KMS-11 (cell line): ENCODE measurements around the gene PHACTR3.

Source experiments
- H2AFZ ChIP-seq: fragments of 200-600 bp; sonication (generic); 2 replicates; pipeline ENCODE4 v1.6.1; 2016; ENCODE audit warnings: antibody characterized with exemption, mixed run types, low read depth
- H3K27ac ChIP-seq: fragments of 200-600 bp; sonication (generic); 2 replicates; pipeline ENCODE4 v1.6.1; 2016; ENCODE audit warnings: mild to moderate bottlenecking, mixed run types
- H3K27me3 ChIP-seq: fragments of 200-600 bp; sonication (generic); 2 replicates; pipeline ENCODE4 v1.6.1; 2017; ENCODE audit warnings: mild to moderate bottlenecking, low read depth, mixed run types, moderate library complexity; ENCODE audit not compliant: insufficient read depth
- H3K36me3 ChIP-seq: fragments of 200-600 bp; sonication (generic); 2 replicates; pipeline ENCODE4 v1.6.1; 2017; ENCODE audit warnings: mild to moderate bottlenecking, mixed run types; ENCODE audit not compliant: insufficient read depth
- H3K4me1 ChIP-seq: fragments of 200-600 bp; sonication (generic); 2 replicates; pipeline ENCODE4 v1.6.1; 2016; ENCODE audit warnings: mild to moderate bottlenecking, low read depth, mixed run types; ENCODE audit not compliant: poor library complexity, severe bottlenecking
- H3K4me2 ChIP-seq: fragments of 200-600 bp; sonication (generic); 2 replicates; pipeline ENCODE4 v1.7.0; 2016; ENCODE audit warnings: mild to moderate bottlenecking, mixed run types
- H3K4me3 ChIP-seq: fragments of 200-600 bp; sonication (generic); IDR thresholded peaks from 2 replicates; pipeline ENCODE4 v1.6.1; 2017; ENCODE audit warnings: low read depth, low read length, mixed read lengths; ENCODE audit not compliant: insufficient read depth
- H3K79me2 ChIP-seq: fragments of 200-600 bp; sonication (generic); 2 replicates; pipeline ENCODE4 v1.6.1; 2016; ENCODE audit warnings: low read depth, mixed run types; ENCODE audit not compliant: insufficient read depth
- H3K9ac ChIP-seq: fragments of 200-600 bp; sonication (generic); 2 replicates; pipeline ENCODE4 v1.6.1; 2016; ENCODE audit warnings: mild to moderate bottlenecking, mixed run types
- H4K20me1 ChIP-seq: fragments of 200-600 bp; sonication (generic); 2 replicates; pipeline ENCODE4 v1.6.1; 2016; ENCODE audit warnings: mild to moderate bottlenecking, mixed run types; ENCODE audit not compliant: insufficient read depth
- CTCF ChIP-seq: fragments of 200-600 bp; sonication (generic); conservative IDR thresholded peaks from 2 replicates; pipeline ENCODE4 v1.6.1; 2017; ENCODE audit warnings: low read depth, mild to moderate bottlenecking, antibody characterized with exemption, low read length, moderate library complexity, mixed read lengths

PHACTR3 gene

GRCh38 chr20:59645271-59645670 is 40.9 kb downstream of the PHACTR3 start:
- TF ChIP-seq CTCF: no peak
- Histone ChIP-seq H3K79me2 (no peaks in the 10 kb centered on the region), H3K4me2 (no peak overlapping the region), H3K27me3 (no peaks in the 10 kb centered on the region), H4K20me1 (no peaks in the 10 kb centered on the region), H3K9ac (no peak overlapping the region), H3K4me3 (no peak overlapping the region), H3K36me3 (no peaks in the 10 kb centered on the region), H3K27ac (no peak overlapping the region), H2AFZ (no peak overlapping the region), H3K4me1 (no peaks in the 10 kb centered on the region)

GRCh38 chr20:59645761-59646171 is 41.4 kb downstream of the PHACTR3 start:
- no peaks in the 10 kb centered on the region for H3K4me1 ChIP-seq

GRCh38 chr20:59646487-59646886 is 42.1 kb downstream of the PHACTR3 start:
- Histone ChIP-seq H3K27me3 (no peaks in the 10 kb centered on the region), H3K79me2 (no peaks in the 10 kb centered on the region), H3K36me3 (no peaks in the 10 kb centered on the region), H3K27ac (no peak overlapping the region), H3K4me3 (no peak overlapping the region), H4K20me1 (no peaks in the 10 kb centered on the region), H2AFZ (no peak overlapping the region), H3K9ac (no peak overlapping the region), H3K4me2 (no peak overlapping the region), H3K4me1 (no peaks in the 10 kb centered on the region)
- no peak for TF ChIP-seq CTCF

More at GRCh38 chr20:59645761-59646171, 41.4 kb downstream of the PHACTR3 start:
- no peak overlapping the region for H2AFZ ChIP-seq
- no peak overlapping the region for H3K9ac ChIP-seq
- no peak for TF ChIP-seq CTCF
- no peaks in the 10 kb centered on the region for H3K27me3 ChIP-seq
- H3K27ac ChIP-seq: no peak overlapping the region
- no peak overlapping the region for H3K4me2 ChIP-seq
- H4K20me1 ChIP-seq: no peaks in the 10 kb centered on the region
- no peaks in the 10 kb centered on the region for H3K79me2 ChIP-seq
- H3K36me3 ChIP-seq: no peaks in the 10 kb centered on the region
- H3K4me3 ChIP-seq: no peak overlapping the region

- no peak overlapping the region for H2AFZ ChIP-seq
- H3K36me3 ChIP-seq: no peaks in the 10 kb centered on the region
- H3K4me2 ChIP-seq: no peak overlapping the region
- H3K4me1 ChIP-seq: no peaks in the 10 kb centered on the region
- H4K20me1 ChIP-seq: no peaks in the 10 kb centered on the region
- no peak overlapping the region for H3K9ac ChIP-seq
- no peak for TF ChIP-seq CTCF
- H3K4me3 ChIP-seq: no peak overlapping the region
- H3K27ac ChIP-seq: no peak overlapping the region
- no peaks in the 10 kb centered on the region for H3K79me2 ChIP-seq
- no peaks in the 10 kb centered on the region for H3K27me3 ChIP-seq
These were observed 42.9 kb downstream of the PHACTR3 start for GRCh38 chr20:59647271-59647670.
